ENCODE measurements around the gene HDAC9.

DNA sequence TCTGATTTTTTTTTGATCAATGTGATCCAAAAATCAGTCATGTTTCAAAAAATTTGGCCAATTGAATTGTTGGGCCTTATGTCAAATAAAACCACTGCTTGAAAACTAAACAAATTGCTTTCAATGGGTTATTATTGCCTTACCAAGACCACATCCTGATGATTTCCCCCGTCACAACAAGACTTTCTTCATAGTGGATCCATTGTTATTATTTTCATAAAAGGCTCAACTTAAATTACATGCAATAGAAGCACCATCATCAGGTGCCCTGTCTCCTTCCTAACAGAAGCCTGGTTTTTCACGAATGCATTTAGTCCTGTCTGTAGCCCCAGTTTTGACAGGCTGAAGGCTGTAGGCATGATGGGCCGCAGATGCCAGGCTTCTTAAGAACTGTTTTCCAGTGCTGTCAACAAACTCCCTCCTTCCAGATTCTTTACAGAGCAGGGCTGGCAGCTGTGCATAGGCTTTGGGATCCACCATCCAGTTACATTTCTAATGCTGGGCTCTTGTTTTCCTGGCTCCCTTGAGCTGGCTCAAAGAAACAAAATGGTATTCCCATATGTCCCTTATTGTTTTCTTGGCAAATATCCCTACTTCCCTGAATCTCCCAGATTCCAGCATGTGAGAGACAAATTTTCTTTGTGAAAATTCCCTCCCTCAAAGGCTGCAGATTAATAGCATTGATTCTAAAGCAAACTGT is 319.9 kb downstream of the HDAC9 start:
- TF ChIP-seq, protein P1, sequence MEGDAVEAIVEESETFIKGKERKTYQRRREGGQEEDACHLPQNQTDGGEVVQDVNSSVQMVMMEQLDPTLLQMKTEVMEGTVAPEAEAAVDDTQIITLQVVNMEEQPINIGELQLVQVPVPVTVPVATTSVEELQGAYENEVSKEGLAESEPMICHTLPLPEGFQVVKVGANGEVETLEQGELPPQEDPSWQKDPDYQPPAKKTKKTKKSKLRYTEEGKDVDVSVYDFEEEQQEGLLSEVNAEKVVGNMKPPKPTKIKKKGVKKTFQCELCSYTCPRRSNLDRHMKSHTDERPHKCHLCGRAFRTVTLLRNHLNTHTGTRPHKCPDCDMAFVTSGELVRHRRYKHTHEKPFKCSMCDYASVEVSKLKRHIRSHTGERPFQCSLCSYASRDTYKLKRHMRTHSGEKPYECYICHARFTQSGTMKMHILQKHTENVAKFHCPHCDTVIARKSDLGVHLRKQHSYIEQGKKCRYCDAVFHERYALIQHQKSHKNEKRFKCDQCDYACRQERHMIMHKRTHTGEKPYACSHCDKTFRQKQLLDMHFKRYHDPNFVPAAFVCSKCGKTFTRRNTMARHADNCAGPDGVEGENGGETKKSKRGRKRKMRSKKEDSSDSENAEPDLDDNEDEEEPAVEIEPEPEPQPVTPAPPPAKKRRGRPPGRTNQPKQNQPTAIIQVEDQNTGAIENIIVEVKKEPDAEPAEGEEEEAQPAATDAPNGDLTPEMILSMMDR (IDR thresholded peaks at IDR 0.05): no peak
- TF ChIP-seq POLR2A (IDR thresholded peaks at IDR 0.05): no peak
